Fibroblast of peridontal ligament (primary cell): Measurements from ENCODE around the gene PHF21A.

Source experiments
- DNase-seq: peaks from one replicate; pipeline ENCODE4 v3.0.0-alpha.2; 2010; ENCODE audit errors: extremely low read depth

Gene PHF21A

DNA sequence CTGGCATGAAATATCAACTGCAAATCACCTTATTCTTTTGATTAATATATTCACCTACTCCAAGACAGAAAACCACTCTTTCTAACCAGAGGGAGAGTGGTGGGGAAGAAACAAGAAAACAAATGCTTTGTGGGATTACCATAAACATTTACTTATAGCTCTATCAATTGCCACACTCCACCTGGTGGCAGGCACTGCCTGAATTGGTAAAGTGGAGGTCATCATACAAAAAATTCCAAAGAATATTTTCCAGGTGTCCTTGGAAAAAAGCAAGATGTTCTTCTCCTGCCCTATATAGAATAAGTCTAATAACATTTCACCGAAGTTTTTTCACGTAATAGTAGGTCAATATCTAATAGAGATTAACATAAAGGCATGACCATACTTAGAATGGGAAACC is 45.3 kb downstream of the PHF21A start:
- DNase-seq, result no peak

DNA sequence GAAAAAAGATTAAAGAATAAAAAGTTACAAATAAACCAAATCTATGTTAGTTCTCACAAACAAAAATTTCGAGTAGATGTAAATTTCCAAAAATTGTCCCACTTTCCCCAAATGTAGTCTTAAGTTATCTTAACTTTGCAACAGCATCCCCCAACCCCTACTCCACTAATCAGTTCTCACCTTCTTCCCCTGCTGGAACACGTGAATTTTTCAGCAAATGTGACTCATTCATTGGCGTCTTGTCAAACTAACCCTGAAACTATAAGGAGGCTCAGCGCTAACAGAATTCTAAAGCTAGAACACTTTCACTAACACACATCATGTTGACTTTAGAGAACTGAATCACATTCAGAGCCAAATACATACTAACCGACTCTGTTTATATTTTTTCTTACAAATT is 46.1 kb downstream of the PHF21A start:
- DNase-seq, result peak; percentile 38

DNA sequence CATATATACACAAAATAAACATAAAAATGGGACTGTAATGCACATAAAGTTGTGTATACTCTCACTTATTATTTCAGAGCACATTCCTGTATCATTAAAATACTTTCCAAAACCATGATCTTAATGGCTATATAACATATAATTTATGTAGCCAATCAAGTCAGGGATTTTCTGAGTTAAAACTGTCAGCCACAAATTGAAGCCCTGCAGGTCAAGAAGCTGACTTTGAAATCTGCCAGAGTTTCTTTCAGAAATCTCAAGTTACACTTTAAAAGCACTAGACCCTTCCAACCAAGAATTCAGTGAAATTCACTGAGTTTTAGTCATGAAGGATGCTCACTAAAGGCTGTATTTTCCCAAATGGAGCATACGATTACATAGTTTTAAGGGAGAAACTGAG is 47.6 kb downstream of the PHF21A start:
- DNase-seq, result no peak

DNA sequence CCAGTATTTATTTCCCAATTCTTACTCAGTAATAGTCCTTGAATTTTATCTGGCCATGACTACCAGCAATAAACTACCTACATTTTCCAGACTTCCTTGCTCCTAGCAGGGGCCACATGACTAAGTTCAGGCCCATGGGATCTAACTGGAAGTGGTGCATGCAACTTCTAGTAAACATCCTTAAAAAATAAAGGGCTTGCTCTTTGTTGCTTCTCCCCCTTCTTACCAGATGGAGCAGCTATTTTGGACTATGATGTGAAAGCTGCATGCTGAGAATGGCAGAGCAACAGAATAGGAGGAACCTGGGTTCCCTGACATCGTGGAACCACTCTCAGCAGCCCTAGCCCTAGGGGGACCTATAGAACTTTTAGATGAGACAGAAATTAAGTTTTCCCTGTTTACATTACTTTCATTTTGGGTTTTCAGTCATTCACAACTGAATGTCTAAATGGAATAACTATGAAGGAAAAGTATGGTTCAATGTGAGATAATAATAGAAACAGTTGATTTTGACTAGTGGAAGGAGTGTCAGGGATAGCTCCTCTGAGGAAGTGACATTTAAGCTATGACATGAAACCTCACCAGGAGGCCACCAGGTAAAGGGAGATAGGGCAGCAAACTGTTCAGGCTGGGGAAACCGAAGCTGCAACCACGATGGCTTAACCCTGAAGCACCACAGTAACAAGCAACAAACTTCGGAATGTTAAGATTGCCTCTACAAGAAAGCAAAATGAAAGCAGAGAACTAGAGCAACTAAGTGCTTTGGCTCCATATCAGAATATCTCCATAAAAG is 48.9 kb downstream of the PHF21A start:
- DNase-seq, result peak; percentile 64

DNA sequence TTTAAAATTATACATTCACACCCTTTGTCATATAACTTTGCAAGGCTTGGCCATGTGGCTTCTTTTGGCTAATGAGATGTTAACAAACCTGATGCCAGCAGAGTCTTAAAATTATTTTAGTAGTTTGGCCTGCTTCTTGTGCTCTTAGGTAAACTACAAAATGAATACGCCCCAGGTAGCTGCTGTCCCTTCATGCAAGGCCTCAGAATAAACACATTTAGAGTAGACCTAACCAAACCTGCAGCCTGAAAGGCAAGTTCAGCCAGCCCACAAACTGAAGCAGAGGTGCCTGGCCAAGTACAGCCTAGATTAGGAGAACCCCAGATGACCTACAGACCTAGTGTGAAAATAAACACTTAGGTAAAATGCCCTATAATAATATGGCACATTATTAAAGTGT is 50.2 kb downstream of the PHF21A start:
- DNase-seq, result no peak

DNA sequence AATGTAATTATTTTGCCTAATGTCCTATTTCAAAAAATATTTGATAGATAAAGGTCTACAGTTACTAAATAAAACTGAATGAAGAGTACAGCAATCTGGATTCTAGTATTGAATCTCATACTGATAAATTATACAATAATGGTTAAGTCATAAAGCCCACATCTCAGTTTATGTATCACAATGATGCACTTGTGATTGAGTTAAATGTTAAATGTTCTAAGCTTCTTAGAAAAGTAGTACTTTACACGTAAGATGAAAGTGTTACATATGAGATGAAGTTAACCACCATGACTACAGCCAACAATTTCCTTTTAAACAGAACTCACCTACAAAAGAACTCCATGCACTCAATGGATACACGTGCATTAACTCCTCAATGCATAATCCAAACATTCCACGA is 51.7 kb downstream of the PHF21A start:
- DNase-seq, result no peak

DNA sequence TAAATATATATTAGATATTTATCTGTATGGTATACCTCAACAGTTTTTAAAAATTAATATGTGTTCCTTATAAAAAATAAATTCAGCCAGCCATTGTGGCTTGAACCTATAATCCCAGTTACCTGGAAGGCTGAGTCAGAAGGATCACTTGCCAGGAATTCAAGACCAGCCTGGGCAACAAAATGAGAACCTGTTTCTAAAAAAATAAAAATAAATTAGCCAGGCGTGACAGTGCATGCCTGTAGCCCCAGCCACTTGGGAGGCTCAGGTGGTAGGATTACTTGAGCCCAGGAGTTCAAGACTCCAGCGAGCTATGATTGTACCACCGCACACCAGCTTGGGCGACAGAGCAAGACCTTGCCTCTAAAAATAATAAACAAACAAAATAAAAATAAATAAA is 54.9 kb downstream of the PHF21A start:
- no peak for DNase-seq

DNA sequence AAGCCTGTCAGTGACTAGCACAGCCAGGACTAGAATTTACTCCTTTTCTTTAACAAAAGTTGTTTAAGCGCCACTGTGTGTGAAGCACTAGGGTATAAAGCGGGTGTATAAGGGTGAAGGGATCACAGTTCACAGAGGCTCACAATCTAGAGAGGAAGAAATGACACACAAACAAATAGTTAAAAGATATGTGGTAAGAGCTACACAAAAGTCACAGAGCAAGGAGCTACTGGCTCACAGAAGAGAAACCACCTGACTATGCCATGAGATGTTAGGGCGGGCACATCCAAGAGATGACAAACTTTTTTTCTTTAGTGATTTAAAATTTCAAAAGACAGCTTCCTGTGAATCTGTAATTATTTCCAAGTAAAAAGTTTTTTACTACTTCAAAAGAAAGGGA is 55.6 kb downstream of the PHF21A start:
- DNase-seq, result no peak

DNA sequence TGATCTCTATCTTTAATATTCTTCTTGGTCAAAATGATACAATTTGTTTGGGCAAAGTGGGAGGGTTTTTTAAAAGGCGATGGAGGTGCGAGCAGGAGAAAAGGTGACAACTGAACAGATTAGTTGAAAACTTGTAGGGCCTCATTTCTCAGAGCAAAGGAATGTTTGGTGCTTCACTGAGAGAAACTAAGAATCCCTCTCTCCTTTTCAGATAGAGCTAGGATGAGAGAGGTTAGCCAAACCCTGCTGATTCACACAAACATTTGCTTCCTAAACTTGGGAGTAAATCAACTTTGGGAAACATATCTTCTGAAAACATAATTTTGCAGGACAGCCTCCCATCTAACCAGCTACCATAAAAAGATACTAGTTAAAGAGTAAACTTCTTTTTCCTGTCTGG is 57.0 kb downstream of the PHF21A start:
- peak; percentile 55 for DNase-seq

DNA sequence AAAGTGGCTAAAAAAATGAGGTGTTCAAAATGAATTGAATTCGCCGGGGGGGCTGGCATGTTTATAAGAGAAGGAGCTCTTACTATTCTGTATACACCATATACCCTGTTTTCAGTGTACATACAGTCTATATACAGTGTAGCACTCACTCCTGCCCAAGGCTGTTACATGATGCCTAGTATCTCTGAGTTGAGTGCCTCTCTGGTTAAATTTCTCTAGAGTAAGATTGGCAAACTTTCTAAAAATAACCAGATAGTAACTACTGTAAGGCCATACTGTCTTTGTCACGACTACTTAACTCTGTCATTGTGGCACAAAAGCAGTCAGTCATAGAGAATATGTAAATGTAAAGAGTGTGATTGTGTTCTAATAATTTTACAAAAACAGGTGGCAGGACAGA is 58.1 kb downstream of the PHF21A start:
- DNase-seq, result no peak

DNA sequence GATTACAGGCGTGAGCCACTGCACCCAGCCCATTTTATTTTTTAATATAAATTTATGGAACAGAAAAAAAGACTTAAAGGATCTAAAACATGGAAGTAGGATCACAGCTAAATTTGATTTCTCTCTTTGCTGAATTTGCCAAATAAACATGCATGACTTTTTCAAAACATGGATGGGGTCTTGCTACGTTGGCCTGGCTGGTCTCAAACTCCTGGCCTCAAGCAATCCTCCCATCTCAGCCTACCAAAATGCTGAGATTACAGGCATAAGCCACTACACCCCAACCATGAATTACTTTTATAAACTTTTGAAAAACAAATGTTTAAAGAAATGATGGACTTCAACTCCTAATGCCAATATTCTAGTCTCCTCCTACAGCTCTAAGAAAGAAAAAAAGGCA is 61.2 kb downstream of the PHF21A start:
- DNase-seq, result no peak

DNA sequence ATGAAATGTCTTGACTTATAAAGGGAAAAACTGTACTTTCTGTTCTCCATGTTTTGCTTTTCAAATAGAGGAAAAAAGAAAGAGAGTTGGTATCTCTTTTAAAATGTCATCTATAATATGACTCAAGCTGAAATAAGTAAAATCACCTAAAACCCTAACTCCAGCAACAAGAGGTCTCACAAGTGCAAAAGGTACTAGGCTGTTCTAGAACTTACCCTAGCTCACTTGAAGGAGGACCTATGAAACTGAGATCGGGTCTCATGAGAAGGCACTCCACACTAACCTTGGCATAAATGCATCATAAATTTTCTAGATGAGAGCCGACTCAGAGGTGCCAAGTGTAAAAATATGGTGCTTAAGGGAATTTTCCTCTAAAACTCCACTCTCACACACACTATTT is 63.8 kb downstream of the PHF21A start:
- no peak for DNase-seq

DNA sequence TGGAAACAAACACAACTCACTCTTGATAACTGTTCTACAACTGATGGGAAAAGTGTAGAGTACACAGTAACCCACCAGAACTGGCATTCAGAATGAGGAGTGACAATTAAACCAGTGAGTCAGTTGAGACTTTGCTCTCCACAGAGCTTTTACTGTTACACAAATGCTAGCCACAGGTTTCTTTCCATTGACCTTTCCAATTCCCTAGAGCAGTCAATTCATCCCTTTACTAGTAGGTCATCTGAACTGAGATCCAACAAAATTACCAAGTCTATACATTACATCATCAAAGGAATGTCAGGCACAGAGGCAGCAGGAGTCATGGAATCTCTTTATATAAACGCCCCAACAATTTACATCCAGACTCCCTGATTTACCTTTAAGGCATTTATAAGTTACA is 65.9 kb downstream of the PHF21A start:
- peak; percentile 85 for DNase-seq

DNA sequence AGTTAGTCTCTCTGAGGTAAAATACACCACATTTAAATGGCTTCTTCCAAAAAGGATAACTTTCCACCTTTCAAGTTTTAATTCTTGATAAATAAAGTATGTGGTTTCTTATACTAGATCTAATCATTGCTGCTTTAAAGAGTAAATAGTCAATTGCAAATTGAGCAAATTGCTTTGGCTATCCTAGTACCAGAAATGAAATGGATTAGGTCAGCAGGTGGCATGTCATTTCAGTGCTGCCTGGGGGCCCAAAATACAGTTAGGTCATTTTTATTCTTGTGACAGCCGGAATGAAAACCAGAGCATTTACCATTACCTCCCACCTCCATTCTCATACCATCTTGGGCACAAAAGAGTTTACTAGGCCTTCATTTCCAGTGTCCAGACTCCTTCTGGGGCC is 70.2 kb downstream of the PHF21A start:
- no peak for DNase-seq

DNA sequence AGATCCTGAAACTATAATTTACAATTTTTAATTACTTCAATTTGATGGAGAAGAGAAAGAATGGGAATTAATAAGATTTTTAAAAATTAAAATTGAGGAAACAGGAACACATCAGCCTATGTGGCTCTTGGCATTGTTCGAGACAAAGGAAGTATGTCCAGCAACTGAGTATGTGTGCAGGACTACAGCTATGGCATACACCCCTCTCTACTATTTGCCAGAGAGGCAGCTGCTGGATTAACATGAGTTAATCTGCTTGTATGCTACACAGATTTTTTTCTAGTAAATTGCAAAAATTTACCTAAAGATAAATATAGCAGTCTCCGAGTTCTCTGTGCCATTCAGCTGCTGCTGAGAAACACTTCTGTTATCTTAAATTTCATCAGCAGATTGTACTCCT is 70.6 kb downstream of the PHF21A start:
- DNase-seq, result no peak

DNA sequence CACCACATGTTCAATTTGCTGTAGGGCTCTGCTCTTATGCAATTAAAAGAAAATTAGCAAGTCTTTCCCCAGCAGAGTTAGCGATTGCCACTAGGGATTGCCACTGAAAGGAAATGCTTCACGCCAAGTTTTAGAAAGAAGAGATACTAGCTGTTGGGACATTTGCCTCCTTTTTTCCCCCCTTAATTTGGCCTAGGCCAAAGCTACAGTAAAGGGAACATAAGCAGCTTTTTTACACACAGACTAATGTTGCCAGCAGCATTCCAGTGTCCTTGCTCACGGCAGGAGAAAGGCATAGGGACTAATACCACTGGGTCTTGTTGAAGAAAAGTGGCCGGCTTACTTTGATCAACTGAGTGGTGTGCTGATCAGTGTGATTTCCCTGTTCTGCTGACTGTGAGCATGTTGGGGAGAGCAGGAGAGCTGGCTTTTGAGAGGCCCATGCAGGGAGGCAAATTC is 71.2 kb downstream of the PHF21A start:
- peak; percentile 80 for DNase-seq

DNA sequence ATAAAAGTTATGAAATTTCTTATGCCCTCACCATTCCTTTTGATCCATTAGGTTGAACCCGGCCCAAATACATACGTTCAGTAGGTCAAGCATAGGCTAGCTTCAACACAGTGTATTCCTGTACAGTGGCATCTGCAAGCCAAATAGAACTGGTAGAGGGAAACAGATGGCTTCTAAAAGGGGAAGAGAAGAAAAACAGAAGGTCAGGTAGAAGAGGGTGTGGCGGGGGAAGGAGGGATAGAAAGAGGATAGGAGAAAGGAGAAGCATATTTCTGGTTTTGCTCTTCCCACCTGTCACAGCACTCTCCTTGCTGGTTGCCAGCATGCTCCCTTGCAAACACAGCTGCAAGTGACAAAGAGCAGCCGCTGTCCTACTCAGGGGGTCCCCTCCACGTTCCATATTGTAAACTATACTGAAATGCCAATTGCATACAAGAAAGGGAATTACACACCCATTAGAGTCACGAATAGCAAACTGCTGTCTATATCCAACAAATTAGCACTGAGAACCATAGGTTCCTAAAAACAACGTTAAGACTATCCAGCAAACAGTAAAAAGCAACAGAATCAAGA is 71.8 kb downstream of the PHF21A start:
- DNase-seq, result no peak

DNA sequence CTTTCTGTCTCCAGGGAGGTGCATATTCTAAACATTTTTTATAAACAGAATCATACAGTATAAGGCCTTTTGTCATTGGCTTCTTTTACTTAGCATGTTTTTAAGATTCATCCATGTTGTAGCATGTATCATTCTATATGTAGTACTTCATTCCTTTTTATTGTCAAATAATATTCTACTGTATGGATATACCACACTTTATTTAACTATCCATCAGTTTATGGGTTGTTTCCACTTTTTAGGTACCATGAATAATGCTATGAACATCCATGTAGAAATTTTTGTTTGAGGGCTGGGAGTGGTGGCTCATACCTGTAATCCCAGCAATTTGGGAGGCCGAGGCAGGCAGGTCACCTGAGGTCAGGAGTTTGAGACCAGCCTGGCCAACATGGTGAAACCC is 73.1 kb downstream of the PHF21A start:
- no peak for DNase-seq

DNA sequence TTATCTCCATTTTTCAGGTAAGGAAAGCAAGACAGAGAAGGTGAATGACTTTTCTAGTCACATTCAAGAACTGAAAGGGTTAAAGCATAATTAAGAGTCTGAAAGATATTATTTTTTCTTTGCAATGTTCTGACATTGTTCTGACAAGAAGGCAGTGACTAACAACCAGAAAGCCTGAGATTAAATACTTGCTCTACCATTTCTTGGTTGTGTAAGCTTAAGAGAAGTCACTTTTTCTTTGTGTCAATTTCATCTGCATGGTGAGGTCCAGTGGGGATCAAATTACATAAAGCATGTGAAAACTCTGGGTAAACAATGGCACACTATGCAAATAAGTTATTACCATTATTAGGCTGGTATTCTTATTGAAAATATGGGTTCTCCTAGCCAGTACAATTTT is 73.7 kb downstream of the PHF21A start:
- no peak for DNase-seq

DNA sequence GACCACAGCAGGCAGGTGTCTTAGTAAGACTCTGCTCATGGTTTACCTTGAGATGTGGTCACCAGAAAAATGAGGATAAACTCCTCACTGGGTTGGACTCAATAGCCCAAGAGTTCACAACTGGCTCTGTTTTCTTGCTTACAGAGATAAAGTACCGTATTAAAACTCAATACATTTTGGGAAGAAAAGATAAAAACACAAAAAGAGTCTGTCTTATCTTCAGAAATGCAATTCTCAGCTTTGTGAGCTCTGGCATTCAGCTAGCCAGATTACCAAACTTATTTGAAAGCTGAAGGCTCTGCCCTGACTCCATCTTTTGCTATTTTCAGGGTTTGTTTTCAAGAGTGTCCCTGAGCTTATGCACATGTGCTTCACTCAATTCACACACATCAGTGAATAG is 75.4 kb downstream of the PHF21A start:
- no peak for DNase-seq

DNA sequence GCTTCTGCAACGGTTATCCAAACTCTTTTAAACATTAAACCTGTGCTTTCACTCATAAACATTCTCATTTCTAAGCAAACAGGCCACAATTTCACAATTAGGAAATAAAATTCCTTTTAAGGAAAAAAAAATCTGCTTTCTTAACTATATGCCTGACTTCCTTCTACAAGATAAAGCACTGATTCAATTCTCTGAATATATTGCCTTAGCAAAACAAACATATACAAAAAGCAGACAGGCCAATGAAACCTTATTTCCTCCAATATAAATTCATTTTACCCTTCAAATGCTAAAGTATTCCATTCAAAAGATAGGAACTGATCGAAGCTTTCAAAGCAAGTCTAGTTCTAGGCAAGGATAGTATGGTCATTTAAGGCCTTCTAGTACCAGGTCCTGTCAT is 76.7 kb downstream of the PHF21A start:
- no peak for DNase-seq

DNA sequence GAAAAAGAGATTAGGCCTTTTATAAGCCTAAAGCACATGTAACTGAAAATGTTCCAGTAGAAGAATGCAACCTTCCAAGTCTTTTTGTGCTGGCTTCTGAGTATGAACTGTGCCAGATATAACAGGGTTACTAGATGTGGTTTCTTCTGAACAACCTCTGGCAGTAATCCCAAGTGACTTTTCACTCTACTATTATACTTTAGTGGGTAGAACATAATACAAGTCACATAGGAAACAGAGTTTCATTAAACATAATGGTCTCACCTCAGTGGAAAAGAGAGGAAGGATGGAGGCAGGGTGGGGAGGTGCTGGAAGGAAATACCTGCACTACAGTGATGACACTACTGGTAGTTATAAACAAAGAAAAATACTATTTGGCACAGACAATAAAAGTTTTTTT is 81.3 kb downstream of the PHF21A start:
- DNase-seq, result peak; percentile 87

DNA sequence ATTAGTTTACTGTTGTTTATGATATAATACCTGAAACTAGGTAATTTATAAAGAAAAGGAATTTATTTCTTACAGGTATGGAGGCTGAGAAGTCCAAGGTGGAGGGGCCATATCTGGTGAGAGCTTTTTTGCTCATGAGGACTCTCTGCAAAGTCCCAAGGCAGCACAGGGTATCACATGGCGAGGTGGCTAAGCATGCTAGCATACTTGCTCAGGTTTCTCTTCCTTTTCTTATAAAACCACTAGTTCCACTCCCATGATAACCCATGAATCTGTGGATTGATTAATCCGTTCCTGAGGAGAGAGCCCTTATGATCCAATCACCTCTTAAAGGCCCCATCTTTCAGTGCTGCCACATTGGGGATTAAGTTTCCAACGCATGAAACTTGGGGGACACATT is 82.7 kb downstream of the PHF21A start:
- no peak for DNase-seq

DNA sequence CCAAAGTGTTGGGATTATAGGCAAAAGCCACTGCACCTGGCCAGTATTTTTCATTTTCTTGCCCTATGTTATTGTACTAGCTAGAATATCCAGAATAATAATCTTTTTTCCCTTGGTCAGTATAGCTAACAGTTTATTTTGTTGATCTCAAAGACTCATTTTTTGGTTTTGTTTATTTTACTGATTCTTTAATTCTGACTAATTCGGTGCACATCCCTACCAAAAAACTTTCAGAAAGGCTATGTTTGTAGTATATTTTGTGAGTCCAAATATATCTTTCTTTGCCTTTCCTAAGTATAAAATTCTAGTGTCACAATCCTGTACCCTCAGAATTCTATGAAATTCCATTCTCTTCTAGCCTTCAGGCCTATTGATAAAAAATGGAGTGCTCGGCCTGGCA is 84.3 kb downstream of the PHF21A start:
- peak; percentile 61 for DNase-seq
